SK-N-DZ (cell line): Measurements from ENCODE around the gene DHX30. TPM values are rescaled to one million over a fixed set of nuclear protein-coding genes. Genes with fewer than 3 reads are reported as not detected.
"Not testable (repeated sequence)": the region's sequence is repeated elsewhere in the genome, so short reads cannot be mapped to it uniquely, and the experiment has no call there.

Source experiments
- DNase-seq: peaks from one replicate; pipeline ENCODE4 v3.0.0-alpha.2; 2015; ENCODE audit warnings: low spot score
- polyA plus RNA-seq, 2 experiments: library from polyadenylated mRNA; depleted of rRNA; stranded (reverse); fragments of >200 nt; gene quantifications; 2 replicates each; pipeline ENCODE4 v1.2.3, GENCODE V29; 2014

Gene DHX30
- 99.0 and 126 TPM in 2 replicates for polyA plus RNA-seq (2014; cell fraction: cytosol; rRNA removed)
- 260 and 269 TPM in 2 replicates for polyA plus RNA-seq (2014; cell fraction: nucleus; rRNA removed)

GRCh38 chr3:47802734-47803479 lies at the start of gene DHX30:
Gene DHX30, plus strand, starts transcription at chr3:47803138. Its CDS starts 7,546 bp downstream, at chr3:47810684.
- DNase-seq: peak; percentile 78

GRCh38 chr3:47758261-47759025 lies 44.5 kb upstream of the DHX30 start:
- no peak for DNase-seq

GRCh38 chr3:47760207-47760606 lies 42.7 kb upstream of the DHX30 start:
- not testable (repeated sequence) for DNase-seq

- no peak for DNase-seq
These were observed 41.9 kb upstream of the DHX30 start for GRCh38 chr3:47761046-47761445.

- DNase-seq: no peak
These were observed 40.7 kb upstream of the DHX30 start for GRCh38 chr3:47762233-47762632.

- DNase-seq: no peak
These were observed 36.8 kb upstream of the DHX30 start for GRCh38 chr3:47766186-47766585.

GRCh38 chr3:47772047-47772446 lies 30.9 kb upstream of the DHX30 start:
- DNase-seq: no peak

GRCh38 chr3:47772788-47773187 lies 30.1 kb upstream of the DHX30 start:
- no peak for DNase-seq

- DNase-seq: no peak
These were observed 24.2 kb upstream of the DHX30 start for GRCh38 chr3:47778746-47779145.

- peak; percentile 47 for DNase-seq
These were observed 21.9 kb upstream of the DHX30 start for GRCh38 chr3:47780741-47781684.

GRCh38 chr3:47781685-47782445 lies 21.1 kb upstream of the DHX30 start, which contains the start of gene SMARCC1:
Gene SMARCC1, minus strand, starts transcription at chr3:47781893. Its CDS starts 96 bp downstream, at chr3:47781797.
- DNase-seq: peak; percentile 94

- DNase-seq: no peak
These were observed 20.3 kb upstream of the DHX30 start for GRCh38 chr3:47782446-47783308.

GRCh38 chr3:47783673-47784072 lies 19.3 kb upstream of the DHX30 start:
- DNase-seq: no peak

- DNase-seq: no peak
These were observed 11.6 kb upstream of the DHX30 start for GRCh38 chr3:47791193-47791855.

- no peak for DNase-seq
These were observed 10.2 kb upstream of the DHX30 start for GRCh38 chr3:47792699-47793098.

- DNase-seq: no peak
These were observed 8.4 kb upstream of the DHX30 start for GRCh38 chr3:47794544-47794943.

GRCh38 chr3:47799733-47800132 lies 3.2 kb upstream of the DHX30 start:
- DNase-seq: no peak

GRCh38 chr3:47803480-47804025 lies 615 bp downstream of the DHX30 start:
- DNase-seq: no peak

GRCh38 chr3:47804577-47804976 lies 1.6 kb downstream of the DHX30 start:
- DNase-seq: no peak
